HepG2 (cell line): Measurements from ENCODE around the gene MXD1. TPM values are rescaled to one million over a fixed set of nuclear protein-coding genes. Genes with fewer than 3 reads are reported as not detected.

ENCODE experiments used
- ELF4 ChIP-seq: sonication (generic); formaldehyde crosslinking; IDR thresholded peaks from 2 replicates; pipeline ENCODE4 v1.5.0; 2020; ENCODE audit warnings: missing genetic modification reagents, mild to moderate bottlenecking, moderate library complexity, borderline replicate concordance
- NBN ChIP-seq: fragments of 450-650 bp; conservative IDR thresholded peaks from 2 replicates; pipeline ENCODE4 v1.6.1; 2017
- POGZ ChIP-seq: sonication (generic); formaldehyde crosslinking; IDR thresholded peaks from 2 replicates; pipeline ENCODE4 v1.4.0; 2020; ENCODE audit warnings: mild to moderate bottlenecking, missing genetic modification reagents
- SP2 ChIP-seq: sonication (generic); formaldehyde crosslinking; IDR thresholded peaks from 2 replicates; pipeline ENCODE4 v1.5.1; 2020; ENCODE audit warnings: mild to moderate bottlenecking, missing genetic modification reagents
- SRY ChIP-seq: sonication (generic); formaldehyde crosslinking; IDR thresholded peaks from 2 replicates; pipeline ENCODE4 v1.8.0; 2022; ENCODE audit warnings: mild to moderate bottlenecking, missing genetic modification reagents
- TCF7 ChIP-seq: sonication (generic); IDR thresholded peaks from 2 replicates; pipeline ENCODE4 v1.6.1; 2016; ENCODE audit warnings: antibody characterized with exemption, low read depth
- ZEB1 ChIP-seq: IDR thresholded peaks from 2 replicates; pipeline ENCODE4 v1.6.1; 2012; ENCODE audit warnings: mild to moderate bottlenecking, low read depth, inconsistent platforms; ENCODE audit not compliant: insufficient replicate concordance
- ZNF451 ChIP-seq: sonication (generic); formaldehyde crosslinking; IDR thresholded peaks from 2 replicates; pipeline ENCODE4 v1.5.0; 2020; ENCODE audit warnings: mild to moderate bottlenecking, missing genetic modification reagents
- ZNF510 ChIP-seq: sonication (generic); formaldehyde crosslinking; IDR thresholded peaks from 2 replicates; pipeline ENCODE4 v1.4.0; 2020; ENCODE audit warnings: low read depth, mild to moderate bottlenecking, missing genetic modification reagents
- ZNF619 ChIP-seq: sonication (generic); formaldehyde crosslinking; IDR thresholded peaks from 2 replicates; pipeline ENCODE4 v1.4.0; 2020; ENCODE audit warnings: mild to moderate bottlenecking, missing genetic modification reagents
- polyA plus RNA-seq, 8 experiments: library from polyadenylated mRNA; depleted of rRNA in 3 of 8; stranded (reverse) in 7 of 8; unstranded in 1 of 8; fragments of >200 nt; fragmentation: Illumina TruSeq in 4 of 8; extraction: Trizol in 4 of 8; gene quantifications; 2 replicates each; pipeline versions ENCODE4 v1.2.1 to v1.2.3, GENCODE V29; 2011 to 2016; ENCODE audit warnings: low read depth in 4 of 8, missing spikeins in 1 of 8, mixed read lengths in 1 of 8; ENCODE audit not compliant: insufficient read depth in 1 of 8
- total RNA-seq, 5 experiments: library from RNA; depleted of rRNA; stranded (reverse); fragments of >200 nt; fragmentation: Illumina TruSeq; extraction: Trizol; gene quantifications; 2 replicates each; pipeline ENCODE4 v1.2.3, GENCODE V29; 2016; ENCODE audit warnings: low read depth in 1 of 5
- TF ChIP-seq, protein P1 (sequence below): sonication (generic); formaldehyde crosslinking; IDR thresholded peaks from 2 replicates; pipeline ENCODE4 v1.4.0; 2020; ENCODE audit warnings: missing genetic modification reagents; ENCODE audit errors: not compliant biosample characterization
- TF ChIP-seq, protein P2 (sequence below): IDR thresholded peaks from 2 replicates; pipeline ENCODE4 v1.6.1; 2016; ENCODE audit warnings: missing biosample characterization, missing genetic modification reagents, low read depth
- TF ChIP-seq, protein P3 (sequence below), 2 experiments: sonication (generic) in 1 of 2; formaldehyde crosslinking in 1 of 2; IDR thresholded peaks; 2 replicates each; pipeline versions ENCODE4 v1.5.1 to v1.6.1; 2011 to 2020; ENCODE audit warnings: borderline replicate concordance in 1 of 2, low read depth in 1 of 2, low read length in 1 of 2, mild to moderate bottlenecking in 1 of 2, missing genetic modification reagents in 1 of 2, moderate library complexity in 1 of 2
- TF ChIP-seq, protein P4 (sequence below): sonication (generic); formaldehyde crosslinking; IDR thresholded peaks from 2 replicates; pipeline ENCODE4 v1.4.0; 2020; ENCODE audit warnings: missing genetic modification reagents
- TF ChIP-seq, protein P5 (sequence below): sonication (generic); formaldehyde crosslinking; IDR thresholded peaks from 2 replicates; pipeline ENCODE4 v1.4.0; 2020; ENCODE audit warnings: missing genetic modification reagents, mild to moderate bottlenecking, borderline replicate concordance
- TF ChIP-seq, protein P6 (sequence below): sonication (generic); formaldehyde crosslinking; IDR thresholded peaks from 2 replicates; pipeline ENCODE4 v1.8.1; 2023; ENCODE audit warnings: mild to moderate bottlenecking, inconsistent platforms, moderate library complexity, missing genetic modification reagents, borderline replicate concordance

The MXD1 gene
- total and polyA plus RNA-seq, 2 of the 13 experiments (the other 11 are each of a cell fraction or from before 2014, with no cell fraction given): 6.4 to 14.9 TPM

DNA sequence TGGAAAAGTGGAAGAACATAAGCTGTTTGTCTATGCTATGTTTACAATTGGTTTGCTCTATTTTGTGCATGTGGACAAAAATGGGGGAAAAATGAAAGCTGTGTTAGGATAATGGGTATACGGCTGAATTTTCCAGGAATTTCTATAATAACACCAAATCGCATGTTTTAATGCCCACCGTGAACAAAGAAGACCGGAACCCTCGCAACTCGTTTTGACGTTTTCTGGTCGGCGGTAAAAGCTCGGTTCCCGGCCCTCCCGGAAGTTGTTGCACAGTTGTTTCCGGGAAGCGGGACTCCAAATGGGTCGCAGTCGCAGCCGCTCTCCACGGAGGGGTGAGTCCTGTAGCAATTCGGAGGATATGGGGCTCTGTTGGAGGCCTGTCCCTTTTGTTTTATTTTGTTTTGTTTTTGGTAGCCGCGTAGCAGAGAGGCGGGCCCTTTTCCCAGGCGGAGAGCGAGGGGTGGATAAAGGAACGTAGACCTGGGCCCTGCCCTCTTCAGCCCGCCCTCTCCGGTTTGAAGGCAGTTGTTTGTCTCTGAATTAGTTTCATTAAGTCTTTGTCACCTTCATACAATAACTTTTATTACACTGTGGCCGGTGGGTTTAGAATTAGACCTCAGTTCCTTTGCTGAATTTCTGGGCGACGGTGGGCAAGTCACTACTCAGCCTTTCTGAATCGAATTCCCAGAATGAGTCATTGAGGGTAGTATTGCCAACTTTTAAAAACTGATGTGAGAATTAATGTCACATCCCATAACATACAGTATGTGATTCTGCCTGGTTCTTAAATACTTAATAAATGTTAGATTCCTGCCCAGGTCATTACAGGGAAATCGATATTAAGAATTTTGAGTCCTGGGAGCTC, 21.0 kb upstream of the MXD1 start, which contains the start of gene SNRNP27 (continued):
- TF ChIP-seq, protein P1, sequence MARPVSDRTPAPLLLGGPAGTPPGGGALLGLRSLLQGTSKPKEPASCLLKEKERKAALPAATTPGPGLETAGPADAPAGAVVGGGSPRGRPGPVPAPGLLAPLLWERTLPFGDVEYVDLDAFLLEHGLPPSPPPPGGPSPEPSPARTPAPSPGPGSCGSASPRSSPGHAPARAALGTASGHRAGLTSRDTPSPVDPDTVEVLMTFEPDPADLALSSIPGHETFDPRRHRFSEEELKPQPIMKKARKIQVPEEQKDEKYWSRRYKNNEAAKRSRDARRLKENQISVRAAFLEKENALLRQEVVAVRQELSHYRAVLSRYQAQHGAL (CRISPR knock-in tag): peak; percentile 85
- TF ChIP-seq, protein P2, sequence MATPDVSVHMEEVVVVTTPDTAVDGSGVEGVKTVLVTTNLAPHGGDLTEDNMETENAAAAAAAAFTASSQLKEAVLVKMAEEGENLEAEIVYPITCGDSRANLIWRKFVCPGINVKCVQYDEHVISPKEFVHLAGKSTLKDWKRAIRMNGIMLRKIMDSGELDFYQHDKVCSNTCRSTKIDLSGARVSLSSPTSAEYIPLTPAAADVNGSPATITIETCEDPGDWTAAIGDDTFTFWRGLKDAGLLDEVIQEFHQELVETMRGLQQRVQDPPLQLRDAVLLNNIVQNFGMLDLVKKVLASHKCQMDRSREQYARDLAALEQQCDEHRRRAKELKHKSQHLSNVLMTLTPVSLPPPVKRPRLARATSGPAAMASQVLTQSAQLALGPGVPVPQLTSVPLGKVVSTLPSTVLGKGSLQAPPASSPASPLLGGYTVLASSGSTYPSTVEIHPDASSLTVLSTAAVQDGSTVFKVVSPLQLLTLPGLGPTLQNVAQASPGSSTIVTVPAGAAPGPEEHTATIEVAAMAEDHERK (CRISPR knock-in tag): 0 out of 2 replicates have a peak, but pooled peaks have one; percentile 37
- TF ChIP-seq ZNF510 (CRISPR knock-in tag) (peak; percentile 93; the same call in 1 of the 2 replicates), NBN (no peak), POGZ (CRISPR knock-in tag) (peak; percentile 89), ELF4 (CRISPR knock-in tag) (peak; percentile 94), ZNF451 (no peak), SP2 (CRISPR knock-in tag) (peak; percentile 66), TCF7 (no peak), SRY (peak; percentile 84), ZNF619 (CRISPR knock-in tag) (peak; percentile 87; the same call in 1 of the 2 replicates), ZEB1 (peak; percentile 80)
- TF ChIP-seq, protein P3, sequence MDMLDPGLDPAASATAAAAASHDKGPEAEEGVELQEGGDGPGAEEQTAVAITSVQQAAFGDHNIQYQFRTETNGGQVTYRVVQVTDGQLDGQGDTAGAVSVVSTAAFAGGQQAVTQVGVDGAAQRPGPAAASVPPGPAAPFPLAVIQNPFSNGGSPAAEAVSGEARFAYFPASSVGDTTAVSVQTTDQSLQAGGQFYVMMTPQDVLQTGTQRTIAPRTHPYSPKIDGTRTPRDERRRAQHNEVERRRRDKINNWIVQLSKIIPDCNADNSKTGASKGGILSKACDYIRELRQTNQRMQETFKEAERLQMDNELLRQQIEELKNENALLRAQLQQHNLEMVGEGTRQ (IDR thresholded peaks at IDR 0.05; ENCODE audit: low read depth, low read length): no peak
- TF ChIP-seq, protein P3 (CRISPR knock-in tag; IDR thresholded peaks at IDR 0.05; ENCODE audit: borderline replicate concordance): no peak
- TF ChIP-seq, protein P4, sequence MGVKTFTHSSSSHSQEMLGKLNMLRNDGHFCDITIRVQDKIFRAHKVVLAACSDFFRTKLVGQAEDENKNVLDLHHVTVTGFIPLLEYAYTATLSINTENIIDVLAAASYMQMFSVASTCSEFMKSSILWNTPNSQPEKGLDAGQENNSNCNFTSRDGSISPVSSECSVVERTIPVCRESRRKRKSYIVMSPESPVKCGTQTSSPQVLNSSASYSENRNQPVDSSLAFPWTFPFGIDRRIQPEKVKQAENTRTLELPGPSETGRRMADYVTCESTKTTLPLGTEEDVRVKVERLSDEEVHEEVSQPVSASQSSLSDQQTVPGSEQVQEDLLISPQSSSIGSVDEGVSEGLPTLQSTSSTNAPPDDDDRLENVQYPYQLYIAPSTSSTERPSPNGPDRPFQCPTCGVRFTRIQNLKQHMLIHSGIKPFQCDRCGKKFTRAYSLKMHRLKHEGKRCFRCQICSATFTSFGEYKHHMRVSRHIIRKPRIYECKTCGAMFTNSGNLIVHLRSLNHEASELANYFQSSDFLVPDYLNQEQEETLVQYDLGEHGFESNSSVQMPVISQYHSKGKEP (CRISPR knock-in tag): peak; percentile 96
- TF ChIP-seq, protein P5, sequence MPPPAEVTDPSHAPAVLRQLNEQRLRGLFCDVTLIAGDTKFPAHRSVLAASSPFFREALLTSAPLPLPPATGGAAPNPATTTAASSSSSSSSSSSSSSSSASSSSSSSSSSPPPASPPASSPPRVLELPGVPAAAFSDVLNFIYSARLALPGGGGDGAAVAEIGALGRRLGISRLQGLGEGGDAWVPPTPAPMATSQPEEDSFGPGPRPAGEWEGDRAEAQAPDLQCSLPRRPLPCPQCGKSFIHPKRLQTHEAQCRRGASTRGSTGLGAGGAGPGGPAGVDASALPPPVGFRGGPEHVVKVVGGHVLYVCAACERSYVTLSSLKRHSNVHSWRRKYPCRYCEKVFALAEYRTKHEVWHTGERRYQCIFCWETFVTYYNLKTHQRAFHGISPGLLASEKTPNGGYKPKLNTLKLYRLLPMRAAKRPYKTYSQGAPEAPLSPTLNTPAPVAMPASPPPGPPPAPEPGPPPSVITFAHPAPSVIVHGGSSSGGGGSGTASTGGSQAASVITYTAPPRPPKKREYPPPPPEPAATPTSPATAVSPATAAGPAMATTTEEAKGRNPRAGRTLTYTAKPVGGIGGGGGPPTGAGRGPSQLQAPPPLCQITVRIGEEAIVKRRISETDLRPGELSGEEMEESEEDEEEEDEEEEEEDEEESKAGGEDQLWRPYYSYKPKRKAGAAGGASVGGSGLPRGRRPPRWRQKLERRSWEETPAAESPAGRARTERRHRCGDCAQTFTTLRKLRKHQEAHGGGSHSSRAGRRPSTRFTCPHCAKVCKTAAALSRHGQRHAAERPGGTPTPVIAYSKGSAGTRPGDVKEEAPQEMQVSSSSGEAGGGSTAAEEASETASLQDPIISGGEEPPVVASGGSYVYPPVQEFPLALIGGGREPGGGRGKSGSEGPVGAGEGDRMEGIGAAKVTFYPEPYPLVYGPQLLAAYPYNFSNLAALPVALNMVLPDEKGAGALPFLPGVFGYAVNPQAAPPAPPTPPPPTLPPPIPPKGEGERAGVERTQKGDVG: peak; percentile 78
- TF ChIP-seq, protein P6, sequence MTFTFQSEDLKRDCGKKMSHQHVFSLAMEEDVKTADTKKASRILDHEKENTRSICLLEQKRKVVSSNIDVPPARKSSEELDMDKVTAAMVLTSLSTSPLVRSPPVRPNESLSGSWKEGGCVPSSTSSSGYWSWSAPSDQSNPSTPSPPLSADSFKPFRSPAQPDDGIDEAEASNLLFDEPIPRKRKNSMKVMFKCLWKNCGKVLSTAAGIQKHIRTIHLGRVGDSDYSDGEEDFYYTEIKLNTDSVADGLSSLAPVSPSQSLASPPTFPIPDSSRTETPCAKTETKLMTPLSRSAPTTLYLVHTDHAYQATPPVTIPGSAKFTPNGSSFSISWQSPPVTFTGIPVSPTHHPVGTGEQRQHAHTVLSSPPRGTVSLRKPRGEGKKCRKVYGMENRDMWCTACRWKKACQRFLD (CRISPR knock-in tag): peak; percentile 92
